C4-2B (cell line): ENCODE data around the gene GIPC3.
"Not testable (repeated sequence)": the region's sequence is repeated elsewhere in the genome, so short reads cannot be mapped to it uniquely, and the experiment has no call there.

ENCODE experiments used
- ZFX ChIP-seq: fragments of 450-650 bp; IDR thresholded peaks from 2 replicates; pipeline ENCODE4 v1.6.1; 2017
- TF ChIP-seq, protein P1 (sequence below): fragments of 450-650 bp; conservative IDR thresholded peaks from 2 replicates; pipeline ENCODE4 v1.5.1; 2017; ENCODE audit warnings: mild to moderate bottlenecking

- TF ChIP-seq, protein P1, sequence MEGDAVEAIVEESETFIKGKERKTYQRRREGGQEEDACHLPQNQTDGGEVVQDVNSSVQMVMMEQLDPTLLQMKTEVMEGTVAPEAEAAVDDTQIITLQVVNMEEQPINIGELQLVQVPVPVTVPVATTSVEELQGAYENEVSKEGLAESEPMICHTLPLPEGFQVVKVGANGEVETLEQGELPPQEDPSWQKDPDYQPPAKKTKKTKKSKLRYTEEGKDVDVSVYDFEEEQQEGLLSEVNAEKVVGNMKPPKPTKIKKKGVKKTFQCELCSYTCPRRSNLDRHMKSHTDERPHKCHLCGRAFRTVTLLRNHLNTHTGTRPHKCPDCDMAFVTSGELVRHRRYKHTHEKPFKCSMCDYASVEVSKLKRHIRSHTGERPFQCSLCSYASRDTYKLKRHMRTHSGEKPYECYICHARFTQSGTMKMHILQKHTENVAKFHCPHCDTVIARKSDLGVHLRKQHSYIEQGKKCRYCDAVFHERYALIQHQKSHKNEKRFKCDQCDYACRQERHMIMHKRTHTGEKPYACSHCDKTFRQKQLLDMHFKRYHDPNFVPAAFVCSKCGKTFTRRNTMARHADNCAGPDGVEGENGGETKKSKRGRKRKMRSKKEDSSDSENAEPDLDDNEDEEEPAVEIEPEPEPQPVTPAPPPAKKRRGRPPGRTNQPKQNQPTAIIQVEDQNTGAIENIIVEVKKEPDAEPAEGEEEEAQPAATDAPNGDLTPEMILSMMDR: not testable (repeated sequence)
- not testable (repeated sequence) for TF ChIP-seq ZFX
Measured at GRCh38 chr19:3570042-3570441, 15.2 kb upstream of the GIPC3 start.
